Cardiac muscle cell (in vitro differentiated cells and primary cell): ENCODE data around the gene TP53RK. TPM values are rescaled to one million over a fixed set of nuclear protein-coding genes. Genes with fewer than 3 reads are reported as not detected.

Experiments
- DNase-seq, 2 donors: peaks; one replicate each; pipeline versions ENCODE4 v3.0.0 to v3.0.0-alpha.2; 2010 to 2017; ENCODE audit warnings: low read depth in 1 of 2, low spot score in 1 of 2
- H3K27ac ChIP-seq: fragments of 200-600 bp; sonication (generic); 2 replicates; pipeline ENCODE4 v1.5.1; 2016
- H3K27me3 ChIP-seq: fragments of 200-600 bp; sonication (generic); 2 replicates; pipeline ENCODE4 v1.6.0; 2016; ENCODE audit warnings: control low read depth
- H3K36me3 ChIP-seq: fragments of 200-600 bp; sonication (generic); 2 replicates; pipeline ENCODE4 v1.5.1; 2016; ENCODE audit warnings: control low read depth
- H3K4me1 ChIP-seq: fragments of 200-600 bp; sonication (generic); 2 replicates; pipeline ENCODE4 v1.8.1; 2017; ENCODE audit warnings: low read depth, mild to moderate bottlenecking, mixed run types
- H3K4me3 ChIP-seq: fragments of 200-600 bp; sonication (generic); 2 replicates; pipeline ENCODE4 v1.5.1; 2016; ENCODE audit warnings: mild to moderate bottlenecking
- H3K9me3 ChIP-seq: fragments of 200-600 bp; sonication (generic); 2 replicates; pipeline ENCODE4 v1.5.1; 2017; ENCODE audit warnings: low read depth, mild to moderate bottlenecking, control low read depth
- polyA plus RNA-seq: library from polyadenylated mRNA; unstranded; fragments of >200 nt; fragmentation: Nextera tagmentation; extraction: Ambion mirVana; gene quantifications from 2 replicates; pipeline ENCODE4 v1.2.1, GENCODE V29; 2016
- total RNA-seq: library from RNA; depleted of rRNA; stranded (reverse); fragments of >200 nt; gene quantifications from 2 replicates; pipeline ENCODE4 v1.2.3, GENCODE V29; 2016
- TF ChIP-seq, protein P1 (sequence below): IDR thresholded peaks from 2 replicates; pipeline ENCODE4 v1.5.1; 2012; ENCODE audit warnings: low read depth, mild to moderate bottlenecking, low read length

The TP53RK gene
- total and polyA plus RNA-seq, 2 experiments from 2014 or later = 15.8 to 19.6 TPM

DNA sequence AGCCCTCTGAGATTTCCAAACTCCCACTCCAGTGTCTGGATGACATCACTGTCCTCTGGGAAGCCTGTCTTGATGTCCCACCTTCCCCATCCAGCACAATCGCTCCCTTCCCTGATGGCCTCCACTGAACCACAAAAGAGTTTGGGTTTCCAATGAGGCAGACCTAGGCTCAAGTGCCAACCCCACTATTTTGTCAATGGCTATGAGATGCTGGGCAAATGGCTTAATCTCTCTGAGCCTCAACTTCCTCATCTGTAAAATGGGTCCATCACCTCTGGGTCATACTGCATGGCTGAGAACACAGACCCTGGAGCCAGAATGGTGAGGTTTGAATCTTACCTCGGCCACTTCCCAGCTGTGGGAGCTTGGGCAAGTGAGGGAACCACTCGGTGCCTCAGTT is 49.7 kb downstream of the TP53RK start:
- no peaks in the 10 kb centered on the region for H3K36me3 ChIP-seq
- H3K9me3 ChIP-seq = no peaks in the 10 kb centered on the region
- no peak overlapping the region for H3K27ac ChIP-seq
- DNase-seq = no peak
- H3K4me3 ChIP-seq = no peak overlapping the region
- H3K4me1 ChIP-seq = no peaks in the 10 kb centered on the region
- TF ChIP-seq, protein P1, sequence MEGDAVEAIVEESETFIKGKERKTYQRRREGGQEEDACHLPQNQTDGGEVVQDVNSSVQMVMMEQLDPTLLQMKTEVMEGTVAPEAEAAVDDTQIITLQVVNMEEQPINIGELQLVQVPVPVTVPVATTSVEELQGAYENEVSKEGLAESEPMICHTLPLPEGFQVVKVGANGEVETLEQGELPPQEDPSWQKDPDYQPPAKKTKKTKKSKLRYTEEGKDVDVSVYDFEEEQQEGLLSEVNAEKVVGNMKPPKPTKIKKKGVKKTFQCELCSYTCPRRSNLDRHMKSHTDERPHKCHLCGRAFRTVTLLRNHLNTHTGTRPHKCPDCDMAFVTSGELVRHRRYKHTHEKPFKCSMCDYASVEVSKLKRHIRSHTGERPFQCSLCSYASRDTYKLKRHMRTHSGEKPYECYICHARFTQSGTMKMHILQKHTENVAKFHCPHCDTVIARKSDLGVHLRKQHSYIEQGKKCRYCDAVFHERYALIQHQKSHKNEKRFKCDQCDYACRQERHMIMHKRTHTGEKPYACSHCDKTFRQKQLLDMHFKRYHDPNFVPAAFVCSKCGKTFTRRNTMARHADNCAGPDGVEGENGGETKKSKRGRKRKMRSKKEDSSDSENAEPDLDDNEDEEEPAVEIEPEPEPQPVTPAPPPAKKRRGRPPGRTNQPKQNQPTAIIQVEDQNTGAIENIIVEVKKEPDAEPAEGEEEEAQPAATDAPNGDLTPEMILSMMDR = no peak
- H3K27me3 ChIP-seq = no peaks in the 10 kb centered on the region

DNA sequence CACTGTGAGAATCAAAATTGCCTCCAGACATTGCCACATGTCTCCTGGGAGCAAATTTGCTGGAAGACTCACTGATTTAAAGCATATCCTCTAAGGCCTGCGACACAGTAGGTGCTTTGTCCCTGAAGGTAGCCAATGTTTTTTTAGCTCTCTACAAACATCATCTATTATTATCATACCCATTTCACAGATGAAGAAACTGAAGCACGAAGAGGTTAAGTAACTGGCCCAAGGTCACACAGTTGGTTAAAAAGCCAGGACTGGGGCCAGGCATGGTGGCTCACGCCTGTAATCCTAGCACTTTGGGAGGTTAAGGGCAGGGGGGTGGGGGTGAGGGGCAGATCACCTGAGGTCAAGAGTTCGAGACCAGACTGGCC is 50.4 kb downstream of the TP53RK start:
- Histone ChIP-seq H3K27me3 (no peaks in the 10 kb centered on the region), H3K4me1 (no peaks in the 10 kb centered on the region), H3K9me3 (no peaks in the 10 kb centered on the region), H3K4me3 (no peak overlapping the region), H3K36me3 (no peaks in the 10 kb centered on the region), H3K27ac (no peak overlapping the region)
- TF ChIP-seq, protein P1 = no peak
- DNase-seq = no peak

DNA sequence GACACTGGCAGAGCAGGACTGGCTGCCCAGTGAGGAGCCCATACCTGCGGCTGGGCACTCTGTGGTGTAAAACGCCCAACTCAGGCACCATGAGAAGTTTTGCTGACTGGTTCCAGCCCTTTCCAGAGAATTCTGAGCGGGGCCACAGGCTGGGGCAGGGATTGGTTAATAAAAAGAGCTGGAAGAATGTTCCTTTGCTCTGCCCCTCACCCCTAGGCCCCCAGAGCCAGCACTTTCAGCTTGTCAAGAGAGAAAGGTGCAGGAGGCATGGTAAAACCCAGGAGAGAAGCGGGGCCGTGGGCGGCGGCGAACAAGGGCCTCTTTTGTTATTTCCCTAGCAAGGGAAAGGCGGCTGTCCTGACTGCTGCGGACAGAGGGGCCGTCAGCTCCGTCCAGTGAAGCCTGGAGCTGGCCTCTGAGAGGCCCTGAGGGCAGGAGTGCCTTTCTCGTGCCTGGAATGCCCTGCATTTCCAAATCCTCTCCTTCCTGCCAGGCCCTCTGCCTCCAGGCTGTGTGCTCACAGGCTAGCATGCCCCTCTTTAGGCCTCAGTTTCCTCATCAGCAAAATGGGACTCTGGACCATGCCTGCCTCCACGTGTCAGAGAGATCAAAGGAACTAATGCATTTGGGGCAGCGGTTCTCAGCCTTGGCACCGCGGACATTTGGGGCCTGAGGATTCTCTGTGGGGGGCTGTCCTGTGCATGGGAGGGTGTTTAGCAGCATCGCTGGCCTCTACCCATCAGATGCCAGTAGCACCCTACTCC is 50.9 kb downstream of the TP53RK start:
- no peak overlapping the region for H3K27ac ChIP-seq
- H3K9me3 ChIP-seq = no peaks in the 10 kb centered on the region
- no peaks in the 10 kb centered on the region for H3K27me3 ChIP-seq
- no peaks in the 10 kb centered on the region for H3K36me3 ChIP-seq
- peak in 1 of 2 donors; percentile 38 for DNase-seq
- H3K4me1 ChIP-seq = no peaks in the 10 kb centered on the region
- no peak overlapping the region for H3K4me3 ChIP-seq
- TF ChIP-seq, protein P1 = no peak

DNA sequence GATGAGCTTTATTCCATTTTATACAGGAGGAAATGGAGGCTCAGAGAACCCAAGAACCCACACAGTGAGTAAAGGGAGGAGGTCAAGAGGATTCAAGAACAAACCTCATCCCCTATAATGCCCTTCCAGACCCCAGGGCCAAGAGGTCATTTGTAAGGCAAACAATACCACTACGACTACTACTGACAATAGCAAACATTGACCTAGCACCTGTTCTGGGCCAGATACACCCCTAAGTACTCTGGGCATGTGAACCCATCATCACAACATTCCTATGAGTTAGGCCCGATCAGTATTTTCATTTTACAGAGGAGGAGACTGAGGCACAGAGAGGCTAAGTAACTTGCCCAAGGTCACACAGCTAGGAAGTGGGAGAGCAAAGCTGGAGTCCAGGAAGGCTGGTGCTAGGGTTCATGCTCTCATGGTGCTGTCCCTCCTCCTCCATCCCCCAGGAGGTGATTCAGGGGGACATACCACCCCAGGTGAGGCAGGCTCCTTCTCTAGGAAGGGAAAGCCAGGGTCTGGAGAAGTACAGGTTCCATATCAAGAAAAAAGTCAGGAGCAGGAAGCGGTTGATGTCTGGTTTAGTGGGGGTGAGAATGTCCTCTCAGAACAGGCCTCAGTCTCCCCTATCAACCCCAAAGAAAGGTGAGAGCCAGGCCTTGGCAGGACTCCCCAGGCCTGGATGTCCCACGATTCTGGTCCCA is 51.7 kb downstream of the TP53RK start:
- H3K4me3 ChIP-seq = no peak overlapping the region
- TF ChIP-seq, protein P1 = no peak
- H3K9me3 ChIP-seq = no peaks in the 10 kb centered on the region
- H3K36me3 ChIP-seq = no peaks in the 10 kb centered on the region
- no peaks in the 10 kb centered on the region for H3K27me3 ChIP-seq
- no peak for DNase-seq
- H3K4me1 ChIP-seq = no peaks in the 10 kb centered on the region
- H3K27ac ChIP-seq = no peak overlapping the region

DNA sequence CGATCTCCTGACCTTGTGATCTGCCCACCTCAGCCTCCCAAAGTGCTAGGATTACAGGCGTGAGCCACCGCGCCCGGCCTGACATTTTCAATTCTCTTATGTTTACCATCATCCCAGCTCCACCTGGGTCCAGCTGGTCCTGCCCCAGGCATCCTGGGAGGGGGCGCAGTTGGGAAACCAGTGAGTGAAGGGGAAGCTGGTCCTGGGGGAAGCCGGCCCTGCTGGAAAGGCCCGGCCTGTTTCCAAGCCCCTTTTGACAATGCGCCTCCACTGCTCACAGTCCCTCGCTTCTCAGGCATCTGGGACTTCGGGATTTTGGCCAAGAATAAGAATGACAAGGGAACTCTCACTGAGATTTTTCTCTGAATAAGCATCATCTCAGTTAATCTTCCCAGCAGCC is 52.2 kb downstream of the TP53RK start:
- Histone ChIP-seq H3K27ac (no peak overlapping the region), H3K36me3 (no peaks in the 10 kb centered on the region), H3K9me3 (no peaks in the 10 kb centered on the region), H3K4me3 (no peak overlapping the region), H3K4me1 (no peaks in the 10 kb centered on the region), H3K27me3 (no peaks in the 10 kb centered on the region)
- no peak for DNase-seq
- TF ChIP-seq, protein P1 = no peak
